ENCODE measurements around the gene RSPH3. TPM values are rescaled to one million over a fixed set of nuclear protein-coding genes. Genes with fewer than 3 reads are reported as not detected.

RSPH3 gene
- total and polyA plus RNA-seq, 4 donors = 1.7 to 4.6 (median 3.3) TPM

DNA sequence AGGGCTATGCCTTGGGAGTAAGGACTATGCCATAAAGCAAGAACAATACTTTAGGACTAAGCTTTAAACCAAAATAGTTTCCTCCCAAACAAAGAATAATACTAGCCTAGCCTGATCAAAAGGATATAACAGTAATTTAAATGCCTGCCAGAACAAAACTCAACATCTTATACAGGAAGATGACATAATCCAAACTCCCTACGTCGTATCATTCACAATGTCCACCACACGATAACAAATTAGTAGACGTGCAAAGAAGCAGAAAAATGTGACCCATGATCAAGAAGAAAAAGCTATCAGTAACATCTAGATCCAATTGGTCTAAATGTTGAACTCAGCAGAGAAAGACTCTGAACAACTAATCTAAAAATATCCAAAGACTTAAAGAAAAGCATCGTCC is 65.8 kb downstream of the RSPH3 start (continued):
- TF ChIP-seq FOXA1 (IDR thresholded peaks at IDR 0.05) = no peak
- no peak for TF ChIP-seq GABPA (IDR thresholded peaks at IDR 0.05 in 1 of 2, conservative IDR thresholded peaks at IDR 0.05 in 1 of 2)
- TF ChIP-seq SP1 (IDR thresholded peaks at IDR 0.05) = no peak
- TF ChIP-seq NR2F2 (IDR thresholded peaks at IDR 0.05) = no peak
- TF ChIP-seq, protein P1, sequence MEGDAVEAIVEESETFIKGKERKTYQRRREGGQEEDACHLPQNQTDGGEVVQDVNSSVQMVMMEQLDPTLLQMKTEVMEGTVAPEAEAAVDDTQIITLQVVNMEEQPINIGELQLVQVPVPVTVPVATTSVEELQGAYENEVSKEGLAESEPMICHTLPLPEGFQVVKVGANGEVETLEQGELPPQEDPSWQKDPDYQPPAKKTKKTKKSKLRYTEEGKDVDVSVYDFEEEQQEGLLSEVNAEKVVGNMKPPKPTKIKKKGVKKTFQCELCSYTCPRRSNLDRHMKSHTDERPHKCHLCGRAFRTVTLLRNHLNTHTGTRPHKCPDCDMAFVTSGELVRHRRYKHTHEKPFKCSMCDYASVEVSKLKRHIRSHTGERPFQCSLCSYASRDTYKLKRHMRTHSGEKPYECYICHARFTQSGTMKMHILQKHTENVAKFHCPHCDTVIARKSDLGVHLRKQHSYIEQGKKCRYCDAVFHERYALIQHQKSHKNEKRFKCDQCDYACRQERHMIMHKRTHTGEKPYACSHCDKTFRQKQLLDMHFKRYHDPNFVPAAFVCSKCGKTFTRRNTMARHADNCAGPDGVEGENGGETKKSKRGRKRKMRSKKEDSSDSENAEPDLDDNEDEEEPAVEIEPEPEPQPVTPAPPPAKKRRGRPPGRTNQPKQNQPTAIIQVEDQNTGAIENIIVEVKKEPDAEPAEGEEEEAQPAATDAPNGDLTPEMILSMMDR (IDR thresholded peaks at IDR 0.05; ENCODE audit: low read depth, low read length, missing input control) = no peak
- no peak for TF ChIP-seq RXRA (IDR thresholded peaks at IDR 0.05)

DNA sequence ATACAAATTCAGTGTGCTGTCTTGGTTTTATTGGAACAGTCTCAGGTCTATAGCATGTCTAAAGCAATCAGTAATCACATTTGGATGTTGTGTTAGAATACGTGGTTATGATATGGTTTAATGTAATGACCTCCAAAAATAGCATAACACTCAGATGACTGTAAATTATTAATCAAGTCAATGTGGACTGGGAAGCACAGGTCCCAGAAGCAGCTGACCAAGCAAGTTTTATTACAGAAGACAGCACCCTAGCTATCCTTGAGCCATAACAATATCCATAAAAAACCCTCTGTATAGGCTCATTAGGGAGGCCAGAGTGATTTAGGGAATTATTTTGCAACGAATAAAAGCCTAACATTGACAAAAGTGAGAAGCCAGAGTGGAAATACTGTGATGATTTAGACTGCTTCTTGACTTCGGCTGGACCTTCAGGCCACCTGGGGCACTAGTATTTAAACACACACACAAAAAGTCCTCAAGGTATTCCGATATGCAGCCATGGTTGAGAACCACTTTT is 66.9 kb downstream of the RSPH3 start:
- TF ChIP-seq, protein P2, sequence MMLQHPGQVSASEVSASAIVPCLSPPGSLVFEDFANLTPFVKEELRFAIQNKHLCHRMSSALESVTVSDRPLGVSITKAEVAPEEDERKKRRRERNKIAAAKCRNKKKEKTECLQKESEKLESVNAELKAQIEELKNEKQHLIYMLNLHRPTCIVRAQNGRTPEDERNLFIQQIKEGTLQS (IDR thresholded peaks at IDR 0.05) = no peak
- TF ChIP-seq NR2F2 (IDR thresholded peaks at IDR 0.05) = no peak
- TF ChIP-seq HNF4G (IDR thresholded peaks at IDR 0.05) = no peak
- Histone ChIP-seq H3K9me3 (ENCODE audit: control insufficient read depth in 4 of 4, low read length in 3 of 4) (no peaks in the 10 kb centered on the region), H3K4me3 (ENCODE audit: low read depth in 1 of 3, low read length in 3 of 3) (no peak overlapping the region), H3K9ac (ENCODE audit: low read depth in 1 of 2, low read length in 2 of 2) (no peak overlapping the region), H3K27ac (ENCODE audit: low read depth in 1 of 2, low read length in 2 of 2) (no peak overlapping the region), H3K27me3 (ENCODE audit: control insufficient read depth in 4 of 4, insufficient read depth in 4 of 4, low read length in 3 of 4) (no peaks in the 10 kb centered on the region), H3K4me1 (ENCODE audit: control insufficient read depth in 4 of 4, insufficient read depth in 4 of 4, low read length in 3 of 4) (no peaks in the 10 kb centered on the region), H3K36me3 (ENCODE audit: control insufficient read depth in 4 of 4, insufficient read depth in 3 of 4, low read depth in 1 of 4, low read length in 3 of 4) (no peaks in the 10 kb centered on the region)
- DNase-seq (ENCODE audit: low spot score) = no peak
- 80% methylated on average over 4 of the region's 4 CpGs for WGBS

DNA sequence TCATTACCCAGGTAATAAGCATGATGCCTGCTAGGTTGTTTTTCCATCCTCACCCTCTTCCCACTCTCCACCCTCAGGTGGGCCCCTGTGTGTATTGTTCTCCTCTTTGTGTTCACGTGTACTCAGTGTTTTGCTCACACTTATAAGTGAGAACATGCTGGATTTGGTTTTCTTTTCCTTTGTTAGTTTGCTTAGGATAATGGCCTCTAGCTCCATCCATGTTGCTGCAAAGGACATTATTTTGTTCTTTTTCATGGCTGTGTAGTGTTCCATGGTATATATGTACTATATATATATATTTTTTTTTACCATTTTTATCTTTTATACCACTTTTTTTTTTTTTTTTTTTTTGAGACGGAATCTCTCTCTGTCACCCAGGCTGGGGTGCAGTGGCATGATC is 71.9 kb downstream of the RSPH3 start:
- TF ChIP-seq YY1 (IDR thresholded peaks at IDR 0.05) (no peak), RXRA (IDR thresholded peaks at IDR 0.05) (no peak), FOXA2 (IDR thresholded peaks at IDR 0.05) (no peak), FOXA1 (IDR thresholded peaks at IDR 0.05) (no peak), HNF4A (conservative IDR thresholded peaks at IDR 0.05) (no peak), JUND (IDR thresholded peaks at IDR 0.05) (no peak), HNF4G (IDR thresholded peaks at IDR 0.05) (no peak), NR2F2 (IDR thresholded peaks at IDR 0.05) (no peak), EGR1 (IDR thresholded peaks at IDR 0.05; ENCODE audit: low read depth in 2 of 2) (no peak), TAF1 (conservative IDR thresholded peaks at IDR 0.05) (no peak), SP1 (IDR thresholded peaks at IDR 0.05) (no peak), GABPA (IDR thresholded peaks at IDR 0.05 in 1 of 2, conservative IDR thresholded peaks at IDR 0.05 in 1 of 2) (no peak), RAD21 (IDR thresholded peaks at IDR 0.05) (no peak)
- TF ChIP-seq, protein P3, sequence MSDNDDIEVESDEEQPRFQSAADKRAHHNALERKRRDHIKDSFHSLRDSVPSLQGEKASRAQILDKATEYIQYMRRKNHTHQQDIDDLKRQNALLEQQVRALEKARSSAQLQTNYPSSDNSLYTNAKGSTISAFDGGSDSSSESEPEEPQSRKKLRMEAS (IDR thresholded peaks at IDR 0.05) = no peak
- TF ChIP-seq, protein P4, sequence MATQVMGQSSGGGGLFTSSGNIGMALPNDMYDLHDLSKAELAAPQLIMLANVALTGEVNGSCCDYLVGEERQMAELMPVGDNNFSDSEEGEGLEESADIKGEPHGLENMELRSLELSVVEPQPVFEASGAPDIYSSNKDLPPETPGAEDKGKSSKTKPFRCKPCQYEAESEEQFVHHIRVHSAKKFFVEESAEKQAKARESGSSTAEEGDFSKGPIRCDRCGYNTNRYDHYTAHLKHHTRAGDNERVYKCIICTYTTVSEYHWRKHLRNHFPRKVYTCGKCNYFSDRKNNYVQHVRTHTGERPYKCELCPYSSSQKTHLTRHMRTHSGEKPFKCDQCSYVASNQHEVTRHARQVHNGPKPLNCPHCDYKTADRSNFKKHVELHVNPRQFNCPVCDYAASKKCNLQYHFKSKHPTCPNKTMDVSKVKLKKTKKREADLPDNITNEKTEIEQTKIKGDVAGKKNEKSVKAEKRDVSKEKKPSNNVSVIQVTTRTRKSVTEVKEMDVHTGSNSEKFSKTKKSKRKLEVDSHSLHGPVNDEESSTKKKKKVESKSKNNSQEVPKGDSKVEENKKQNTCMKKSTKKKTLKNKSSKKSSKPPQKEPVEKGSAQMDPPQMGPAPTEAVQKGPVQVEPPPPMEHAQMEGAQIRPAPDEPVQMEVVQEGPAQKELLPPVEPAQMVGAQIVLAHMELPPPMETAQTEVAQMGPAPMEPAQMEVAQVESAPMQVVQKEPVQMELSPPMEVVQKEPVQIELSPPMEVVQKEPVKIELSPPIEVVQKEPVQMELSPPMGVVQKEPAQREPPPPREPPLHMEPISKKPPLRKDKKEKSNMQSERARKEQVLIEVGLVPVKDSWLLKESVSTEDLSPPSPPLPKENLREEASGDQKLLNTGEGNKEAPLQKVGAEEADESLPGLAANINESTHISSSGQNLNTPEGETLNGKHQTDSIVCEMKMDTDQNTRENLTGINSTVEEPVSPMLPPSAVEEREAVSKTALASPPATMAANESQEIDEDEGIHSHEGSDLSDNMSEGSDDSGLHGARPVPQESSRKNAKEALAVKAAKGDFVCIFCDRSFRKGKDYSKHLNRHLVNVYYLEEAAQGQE (IDR thresholded peaks at IDR 0.05) = no peak
- TF ChIP-seq, protein P5, sequence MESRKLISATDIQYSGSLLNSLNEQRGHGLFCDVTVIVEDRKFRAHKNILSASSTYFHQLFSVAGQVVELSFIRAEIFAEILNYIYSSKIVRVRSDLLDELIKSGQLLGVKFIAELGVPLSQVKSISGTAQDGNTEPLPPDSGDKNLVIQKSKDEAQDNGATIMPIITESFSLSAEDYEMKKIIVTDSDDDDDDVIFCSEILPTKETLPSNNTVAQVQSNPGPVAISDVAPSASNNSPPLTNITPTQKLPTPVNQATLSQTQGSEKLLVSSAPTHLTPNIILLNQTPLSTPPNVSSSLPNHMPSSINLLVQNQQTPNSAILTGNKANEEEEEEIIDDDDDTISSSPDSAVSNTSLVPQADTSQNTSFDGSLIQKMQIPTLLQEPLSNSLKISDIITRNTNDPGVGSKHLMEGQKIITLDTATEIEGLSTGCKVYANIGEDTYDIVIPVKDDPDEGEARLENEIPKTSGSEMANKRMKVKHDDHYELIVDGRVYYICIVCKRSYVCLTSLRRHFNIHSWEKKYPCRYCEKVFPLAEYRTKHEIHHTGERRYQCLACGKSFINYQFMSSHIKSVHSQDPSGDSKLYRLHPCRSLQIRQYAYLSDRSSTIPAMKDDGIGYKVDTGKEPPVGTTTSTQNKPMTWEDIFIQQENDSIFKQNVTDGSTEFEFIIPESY (IDR thresholded peaks at IDR 0.05) = no peak
- TF ChIP-seq, protein P2 (IDR thresholded peaks at IDR 0.05) = no peak
- TF ChIP-seq, protein P1 (IDR thresholded peaks at IDR 0.05; ENCODE audit: low read depth, low read length, missing input control) = no peak
- Histone ChIP-seq H3K27ac (ENCODE audit: low read depth in 1 of 2, low read length in 2 of 2) (no peak overlapping the region), H3K36me3 (ENCODE audit: control insufficient read depth in 4 of 4, insufficient read depth in 3 of 4, low read depth in 1 of 4, low read length in 3 of 4) (no peaks in the 10 kb centered on the region), H3K9me3 (ENCODE audit: control insufficient read depth in 4 of 4, low read length in 3 of 4) (no peaks in the 10 kb centered on the region), H3K4me1 (ENCODE audit: control insufficient read depth in 4 of 4, insufficient read depth in 4 of 4, low read length in 3 of 4) (no peaks in the 10 kb centered on the region), H3K27me3 (ENCODE audit: control insufficient read depth in 4 of 4, insufficient read depth in 4 of 4, low read length in 3 of 4) (no peaks in the 10 kb centered on the region), H3K9ac (ENCODE audit: low read depth in 1 of 2, low read length in 2 of 2) (no peak overlapping the region), H3K4me3 (ENCODE audit: low read depth in 1 of 3, low read length in 3 of 3) (no peak overlapping the region)
- no peak for DNase-seq (ENCODE audit: low spot score)
- WGBS = 97% methylated on average over 2 of the region's 2 CpGs

Data from liver (tissue), 9 donors.